Uterus (tissue), 4 donors: ENCODE measurements around the gene CST6. TPM values are rescaled to one million over a fixed set of nuclear protein-coding genes. Genes with fewer than 3 reads are reported as not detected.

Experiments used
- DNase-seq, 2 donors: peaks; one replicate each; pipeline ENCODE4 v3.0.0-alpha.2; 2019 to 2020
- H3K27ac ChIP-seq, 2 donors: fragments of 200-600 bp; sonication (generic); 1 replicate in 1 of 2; 2 replicates in 1 of 2; pipeline ENCODE4 v1.5.1; 2016 to 2018
- H3K27me3 ChIP-seq, 2 donors: fragments of 200-600 bp; sonication (generic); one replicate each; pipeline ENCODE4 v1.5.1; 2018 to 2019; ENCODE audit warnings: control low read depth in 1 of 2
- H3K36me3 ChIP-seq, 2 donors: fragments of 200-600 bp; sonication (generic); one replicate each; pipeline ENCODE4 v1.5.1; 2019; ENCODE audit warnings: control low read depth in 1 of 2
- H3K4me1 ChIP-seq, 2 donors: fragments of 200-600 bp; sonication (generic); one replicate each; pipeline ENCODE4 v1.5.1; 2018 to 2019; ENCODE audit warnings: control low read depth in 1 of 2
- H3K4me3 ChIP-seq, 2 donors: fragments of 200-600 bp; sonication (generic); 1 replicate in 1 of 2; 2 replicates in 1 of 2; pipeline ENCODE4 v1.5.1; 2018 to 2019; ENCODE audit warnings: mild to moderate bottlenecking in 1 of 2
- H3K9me3 ChIP-seq, 2 donors: fragments of 200-600 bp; sonication (generic); one replicate each; pipeline ENCODE4 v1.5.1; 2019; ENCODE audit warnings: control low read depth in 1 of 2
- CTCF ChIP-seq, 4 experiments: fragments of 200-600 bp in 2 of 4; fragments of 450-650 bp in 2 of 4; sonication (generic) in 2 of 4; IDR thresholded peaks; one replicate each; pipeline ENCODE4 v1.5.1; 2016 to 2019; ENCODE audit warnings: antibody characterized with exemption in 4 of 4, mild to moderate bottlenecking in 2 of 4, moderate library complexity in 1 of 4
- POLR2A ChIP-seq, 2 donors: fragments of 450-650 bp; IDR thresholded peaks; one replicate each; pipeline ENCODE4 v1.6.1; 2016; ENCODE audit warnings: antibody characterized with exemption in 2 of 2, mild to moderate bottlenecking in 1 of 2, moderate library complexity in 1 of 2
- intact Hi-C: fragments of 100-400 bp; cut with DNase I; formaldehyde crosslinking; loops from one replicate; pipeline ENCODE4 v1.15.1; 2023; ENCODE audit warnings: low total_unique reads
- total RNA-seq, 4 donors: library from RNA; depleted of rRNA in 3 of 4; stranded (reverse); fragments of >200 nt in 3 of 4; gene quantifications; one replicate each; pipeline versions ENCODE4 v1.1.0 to v1.2.4, GENCODE V29; 2014 to 2023
- donor health status: DM: yes; HTN: yes; CAD: no.

CST6 gene
- total RNA-seq, 4 donors from 2014 or later: 0.59 TPM; not detected in 3

- TF ChIP-seq CTCF (IDR thresholded peaks at IDR 0.05) (peak in 1 of 4 experiments; percentile 17), POLR2A (IDR thresholded peaks at IDR 0.05) (no peak)
- Histone ChIP-seq H3K27ac (peak overlapping the region; percentile 89 to 95), H3K36me3 (no peaks in the 10 kb centered on the region), H3K4me1 (peaks cover 6 to 12% of the 10 kb centered on the region in 2 donors), H3K27me3 (no peaks in the 10 kb centered on the region), H3K4me3 (peak overlapping the region; percentile 81 to 90), H3K9me3 (no peaks in the 10 kb centered on the region)
- intact Hi-C loops: no loop called here
- DNase-seq: peak; percentile 57 to 63
Measured at GRCh38 chr11:66002648-66003225, 9.1 kb upstream of the CST6 start.

- intact Hi-C loops: no loop called here
- no peak for TF ChIP-seq CTCF (IDR thresholded peaks at IDR 0.05)
- peaks cover 6 to 12% of the 10 kb centered on the region in 2 donors for H3K4me1 ChIP-seq
- no peaks in the 10 kb centered on the region for H3K9me3 ChIP-seq
- H3K27ac ChIP-seq: peak overlapping the region; percentile 89 to 95
- no peak for DNase-seq
- no peaks in the 10 kb centered on the region for H3K36me3 ChIP-seq
- peak overlapping the region; percentile 81 to 90 for H3K4me3 ChIP-seq
- H3K27me3 ChIP-seq: no peaks in the 10 kb centered on the region
Measured at GRCh38 chr11:66003291-66003690, 8.5 kb upstream of the CST6 start.

- Histone ChIP-seq H3K4me3 (no peak overlapping the region), H3K27me3 (no peaks in the 10 kb centered on the region), H3K27ac (no peak overlapping the region), H3K9me3 (no peaks in the 10 kb centered on the region), H3K4me1 (peaks cover 6 to 11% of the 10 kb centered on the region in 2 donors), H3K36me3 (no peaks in the 10 kb centered on the region)
- TF ChIP-seq CTCF (IDR thresholded peaks at IDR 0.05) (no peak), POLR2A (IDR thresholded peaks at IDR 0.05) (no peak)
- intact Hi-C loops: no loop called here
- no peak for DNase-seq
Measured at GRCh38 chr11:66004186-66004585, 7.6 kb upstream of the CST6 start.

- H3K27ac ChIP-seq: no peak overlapping the region
Measured at GRCh38 chr11:66006134-66006890, 5.5 kb upstream of the CST6 start.

More at GRCh38 chr11:66006134-66006890, 5.5 kb upstream of the CST6 start:
- intact Hi-C loops: no loop called here
- Histone ChIP-seq H3K36me3 (no peaks in the 10 kb centered on the region), H3K27me3 (no peaks in the 10 kb centered on the region), H3K9me3 (no peaks in the 10 kb centered on the region), H3K4me3 (no peak overlapping the region), H3K4me1 (peaks cover 3 to 8% of the 10 kb centered on the region in 2 donors)
- DNase-seq: no peak
- TF ChIP-seq POLR2A (IDR thresholded peaks at IDR 0.05) (no peak), CTCF (IDR thresholded peaks at IDR 0.05) (no peak)
